Esophagus muscularis mucosa (tissue), 4 donors: ENCODE data around the gene PTP4A1. TPM values are rescaled to one million over a fixed set of nuclear protein-coding genes. Genes with fewer than 3 reads are reported as not detected.

Source experiments
- DNase-seq: peaks from one replicate; pipeline ENCODE4 v3.0.0-alpha.2; 2017; ENCODE audit errors: extremely low spot score
- H3K27ac ChIP-seq, 4 donors: fragments of 200-600 bp; sonication (generic); replicated peaks in 1 of 4; 1 replicate in 3 of 4; 2 replicates in 1 of 4; pipeline ENCODE4 v1.5.1; 2016 to 2019; ENCODE audit warnings: mild to moderate bottlenecking in 1 of 4
- H3K27me3 ChIP-seq, 4 donors: fragments of 200-600 bp; sonication (generic); one replicate each; pipeline versions ENCODE4 v1.5.1 to v1.6.0; 2016 to 2019
- H3K36me3 ChIP-seq, 4 donors: fragments of 200-600 bp; sonication (generic); one replicate each; pipeline ENCODE4 v1.5.1; 2016 to 2019
- H3K4me1 ChIP-seq, 4 donors: fragments of 200-600 bp; sonication (generic); one replicate each; pipeline ENCODE4 v1.5.1; 2016 to 2019
- H3K4me3 ChIP-seq, 4 donors: fragments of 200-600 bp; sonication (generic); 1 replicate in 2 of 4; 2 replicates in 2 of 4; pipeline ENCODE4 v1.5.1; 2016 to 2019; ENCODE audit warnings: mild to moderate bottlenecking in 4 of 4, moderate library complexity in 1 of 4
- H3K9me3 ChIP-seq, 4 donors: fragments of 200-600 bp; sonication (generic); 1 replicate in 3 of 4; 2 replicates in 1 of 4; pipeline ENCODE4 v1.5.1; 2016 to 2019
- EP300 ChIP-seq: sonication (generic); formaldehyde crosslinking; IDR thresholded peaks from one replicate; pipeline ENCODE4 v1.6.1; 2017; ENCODE audit warnings: antibody characterized with exemption
- POLR2A ChIP-seq: fragments of 450-650 bp; IDR thresholded peaks from one replicate; pipeline ENCODE4 v1.6.1; 2017; ENCODE audit warnings: antibody characterized with exemption, moderate library complexity, mild to moderate bottlenecking, low read depth
- POLR2AphosphoS5 ChIP-seq, 2 donors: sonication (generic); formaldehyde crosslinking; IDR thresholded peaks; one replicate each; pipeline ENCODE4 v1.6.1; 2017; ENCODE audit warnings: antibody characterized with exemption in 2 of 2
- WGBS: methylation state at CpG from one replicate; pipeline ENCODE4 v1.1.5; 2018; 5-methylcytosine and 5-hydroxymethylcytosine counted together
- intact Hi-C: fragments of 100-400 bp; cut with DNase I; formaldehyde crosslinking; loops from one replicate; pipeline ENCODE4 v1.15.1; 2023
- total RNA-seq, 4 donors: library from RNA; depleted of rRNA; stranded (reverse); fragments of >200 nt; gene quantifications; one replicate each; pipeline versions ENCODE4 v1.1.0 to v1.2.1, GENCODE V29; 2016
- TF ChIP-seq, protein P1 (sequence below), 3 experiments: fragments of 200-600 bp in 2 of 3; fragments of 450-650 bp in 1 of 3; sonication (generic) in 2 of 3; IDR thresholded peaks; one replicate each; pipeline ENCODE4 v1.5.1; 2017 to 2019; ENCODE audit warnings: antibody characterized with exemption in 3 of 3, mild to moderate bottlenecking in 2 of 3, moderate library complexity in 1 of 3

The PTP4A1 gene
- total RNA-seq, 4 donors from 2014 or later = 23.7 to 31.3 (median 27.8) TPM

DNA sequence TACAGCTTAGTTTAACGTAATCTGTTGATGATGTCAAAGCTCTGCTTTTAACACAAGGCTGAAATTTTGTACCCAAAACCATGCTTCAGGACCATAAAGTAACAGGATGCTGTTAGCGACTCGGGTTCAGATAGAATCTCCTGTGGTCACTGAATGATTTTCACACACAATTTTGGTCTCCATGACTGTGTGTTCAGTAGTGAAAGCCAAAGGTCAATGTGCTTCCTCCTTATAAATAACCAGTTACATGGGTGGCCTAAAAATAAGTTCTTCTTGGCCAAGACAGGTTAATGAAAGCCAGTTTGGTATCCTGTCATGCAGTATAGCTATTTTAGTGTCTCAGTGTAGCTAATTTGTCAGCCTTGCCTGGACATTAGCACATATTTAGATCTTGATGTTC is 19.1 kb upstream of the PTP4A1 start:
- Histone ChIP-seq H3K27me3 (no peaks in the 10 kb centered on the region), H3K27ac (no peak overlapping the region), H3K4me3 (no peak overlapping the region), H3K9me3 (no peaks in the 10 kb centered on the region), H3K4me1 (no peaks in the 10 kb centered on the region), H3K36me3 (no peaks in the 10 kb centered on the region)
- 90% methylated on average over 3 of the region's 3 CpGs for WGBS
- TF ChIP-seq POLR2A (no peak), EP300 (no peak), POLR2AphosphoS5 (IDR thresholded peaks at IDR 0.05) (no peak)
- TF ChIP-seq, protein P1, sequence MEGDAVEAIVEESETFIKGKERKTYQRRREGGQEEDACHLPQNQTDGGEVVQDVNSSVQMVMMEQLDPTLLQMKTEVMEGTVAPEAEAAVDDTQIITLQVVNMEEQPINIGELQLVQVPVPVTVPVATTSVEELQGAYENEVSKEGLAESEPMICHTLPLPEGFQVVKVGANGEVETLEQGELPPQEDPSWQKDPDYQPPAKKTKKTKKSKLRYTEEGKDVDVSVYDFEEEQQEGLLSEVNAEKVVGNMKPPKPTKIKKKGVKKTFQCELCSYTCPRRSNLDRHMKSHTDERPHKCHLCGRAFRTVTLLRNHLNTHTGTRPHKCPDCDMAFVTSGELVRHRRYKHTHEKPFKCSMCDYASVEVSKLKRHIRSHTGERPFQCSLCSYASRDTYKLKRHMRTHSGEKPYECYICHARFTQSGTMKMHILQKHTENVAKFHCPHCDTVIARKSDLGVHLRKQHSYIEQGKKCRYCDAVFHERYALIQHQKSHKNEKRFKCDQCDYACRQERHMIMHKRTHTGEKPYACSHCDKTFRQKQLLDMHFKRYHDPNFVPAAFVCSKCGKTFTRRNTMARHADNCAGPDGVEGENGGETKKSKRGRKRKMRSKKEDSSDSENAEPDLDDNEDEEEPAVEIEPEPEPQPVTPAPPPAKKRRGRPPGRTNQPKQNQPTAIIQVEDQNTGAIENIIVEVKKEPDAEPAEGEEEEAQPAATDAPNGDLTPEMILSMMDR (IDR thresholded peaks at IDR 0.05) = no peak
- intact Hi-C loops = no loop called here
- no peak for DNase-seq

DNA sequence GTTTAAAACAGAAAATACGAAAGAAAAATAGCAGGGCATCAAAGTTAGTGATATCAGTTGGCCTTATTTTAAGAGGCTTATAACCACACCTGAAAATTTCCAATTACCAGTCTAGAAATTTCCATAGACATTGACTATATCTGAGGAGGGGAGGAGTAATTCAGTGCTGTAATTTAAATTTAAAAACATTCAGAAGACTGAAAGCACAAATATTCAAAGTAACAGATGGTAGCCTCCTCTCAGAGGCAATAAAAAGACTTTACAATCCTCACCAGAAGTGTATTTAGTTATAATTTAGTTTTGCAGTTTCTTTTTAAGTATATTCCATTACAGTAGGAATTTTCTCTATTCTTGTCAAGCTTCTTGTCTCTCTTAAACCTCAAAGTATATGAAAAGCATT is 18.4 kb upstream of the PTP4A1 start:
- WGBS = 77% methylated on average over 1 of the region's 1 CpG
- H3K36me3 ChIP-seq = no peaks in the 10 kb centered on the region
- DNase-seq = no peak

DNA sequence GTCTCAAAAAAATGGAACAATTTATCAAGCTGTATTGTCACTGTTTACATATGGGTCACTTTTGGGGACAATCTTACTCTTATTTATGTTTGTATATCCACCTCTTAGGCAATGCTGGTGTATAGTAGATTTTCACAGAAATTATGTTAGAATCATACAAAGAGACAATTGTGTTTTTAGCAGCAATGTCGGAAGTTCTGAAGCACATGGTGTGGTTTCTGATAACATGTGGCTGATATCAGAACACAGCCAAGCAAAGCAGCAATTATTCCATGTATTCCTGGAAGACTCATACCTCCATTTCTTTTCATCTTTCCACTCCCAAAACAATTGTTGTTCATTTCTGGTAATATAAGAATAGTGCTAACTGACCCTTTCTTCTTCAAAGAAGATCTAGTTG is 17.5 kb upstream of the PTP4A1 start:
- H3K36me3 ChIP-seq = no peaks in the 10 kb centered on the region
- 88% methylated on average over 1 of the region's 1 CpG for WGBS
- no peaks in the 10 kb centered on the region for H3K27me3 ChIP-seq
- intact Hi-C loops = no loop called here
- no peak overlapping the region for H3K4me3 ChIP-seq
- no peak overlapping the region for H3K27ac ChIP-seq
- TF ChIP-seq, protein P1 (IDR thresholded peaks at IDR 0.05) = no peak
- TF ChIP-seq EP300 = no peak
- TF ChIP-seq POLR2A = no peak
- TF ChIP-seq POLR2AphosphoS5 (IDR thresholded peaks at IDR 0.05) = no peak
- H3K4me1 ChIP-seq = no peaks in the 10 kb centered on the region
- no peak for DNase-seq
- no peaks in the 10 kb centered on the region for H3K9me3 ChIP-seq

More for the DNA sequence above, 18.4 kb upstream of the PTP4A1 start:
- Histone ChIP-seq H3K4me1 (no peaks in the 10 kb centered on the region), H3K4me3 (no peak overlapping the region), H3K27me3 (no peaks in the 10 kb centered on the region), H3K27ac (no peak overlapping the region), H3K9me3 (no peaks in the 10 kb centered on the region)
- TF ChIP-seq, protein P1 (IDR thresholded peaks at IDR 0.05) = no peak
- no peak for TF ChIP-seq POLR2AphosphoS5 (IDR thresholded peaks at IDR 0.05)
- TF ChIP-seq EP300 = no peak
- TF ChIP-seq POLR2A = no peak
- intact Hi-C loops = no loop called here

DNA sequence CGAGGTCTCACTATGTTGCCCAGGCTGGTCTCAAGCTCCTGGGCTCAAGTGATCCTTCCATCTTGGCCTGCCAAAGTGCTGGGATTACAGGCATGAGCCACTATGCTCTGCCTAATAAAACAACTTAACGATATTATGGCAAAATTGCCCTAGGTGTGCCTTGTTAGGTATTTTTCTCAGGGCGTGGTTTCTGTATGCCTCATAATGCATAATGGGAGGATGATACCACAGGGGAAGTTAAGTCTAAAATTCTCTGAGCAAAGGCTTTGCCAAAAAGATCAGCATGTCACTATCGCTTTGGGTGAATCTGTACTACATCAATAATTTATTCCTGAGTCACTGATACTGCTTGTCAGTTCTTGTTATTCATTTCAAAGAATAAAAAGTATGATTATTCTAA is 15.9 kb upstream of the PTP4A1 start:
- Histone ChIP-seq H3K27me3 (no peaks in the 10 kb centered on the region), H3K36me3 (no peaks in the 10 kb centered on the region), H3K4me1 (no peaks in the 10 kb centered on the region), H3K4me3 (no peak overlapping the region), H3K9me3 (no peaks in the 10 kb centered on the region), H3K27ac (no peak overlapping the region)
- intact Hi-C loops = no loop called here
- TF ChIP-seq, protein P1 (IDR thresholded peaks at IDR 0.05) = no peak
- TF ChIP-seq POLR2AphosphoS5 (IDR thresholded peaks at IDR 0.05) = no peak
- 87% methylated on average over 4 of the region's 4 CpGs for WGBS
- DNase-seq = no peak

DNA sequence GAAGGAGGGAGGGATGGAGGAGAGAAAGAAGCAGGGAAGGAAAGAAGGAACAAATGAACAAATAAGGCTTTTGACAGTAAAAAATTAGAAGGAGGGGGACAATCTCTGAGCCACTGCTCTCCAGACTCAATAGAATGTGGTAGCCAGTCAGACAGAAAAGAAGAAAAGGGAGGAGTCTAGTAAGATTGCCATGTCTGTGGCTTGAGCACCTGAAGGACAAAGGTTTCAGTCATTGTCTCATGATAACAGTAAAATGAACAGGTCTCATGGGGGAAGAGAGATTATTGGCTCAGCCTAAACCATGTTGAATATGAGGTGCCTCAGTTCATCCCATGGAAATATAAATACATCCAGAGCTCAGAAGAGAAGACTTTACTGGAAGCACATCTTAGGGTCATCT is 14.0 kb upstream of the PTP4A1 start:
- Histone ChIP-seq H3K27me3 (no peaks in the 10 kb centered on the region), H3K9me3 (no peaks in the 10 kb centered on the region), H3K4me3 (no peak overlapping the region), H3K4me1 (no peaks in the 10 kb centered on the region), H3K27ac (no peak overlapping the region), H3K36me3 (no peaks in the 10 kb centered on the region)
- DNase-seq = no peak
- intact Hi-C loops = no loop called here
- no peak for TF ChIP-seq POLR2A
- no peak for TF ChIP-seq EP300
- TF ChIP-seq, protein P1 (IDR thresholded peaks at IDR 0.05) = no peak
- TF ChIP-seq POLR2AphosphoS5 (IDR thresholded peaks at IDR 0.05) = no peak
